H9 (cell line): ENCODE data around the gene OLFM1. TPM values are rescaled to one million over a fixed set of nuclear protein-coding genes. Genes with fewer than 3 reads are reported as not detected.
A peak's percentile ranks its signal among the peaks of the same experiment; 100 is the strongest.

Experiments
- DNase-seq: peaks from one replicate; pipeline ENCODE4 v3.0.0-alpha.2; 2017
- H2AFZ ChIP-seq: one replicate; pipeline ENCODE4 v1.6.1; 2013; ENCODE audit warnings: mild to moderate bottlenecking, low read length, control low read depth, moderate library complexity
- H2AK5ac ChIP-seq: 2 replicates; pipeline ENCODE4 v1.6.1; 2013; ENCODE audit warnings: low read length, control low read depth, mixed read lengths; ENCODE audit not compliant: insufficient read length
- H2BK120ac ChIP-seq: one replicate; pipeline ENCODE4 v1.6.1; 2013; ENCODE audit warnings: low read depth, mild to moderate bottlenecking, low read length, control low read depth, inconsistent platforms; ENCODE audit not compliant: poor library complexity, severe bottlenecking
- H2BK12ac ChIP-seq: 2 replicates; pipeline ENCODE4 v1.6.1; 2013; ENCODE audit warnings: low read length, control low read depth, mixed read lengths, low read depth; ENCODE audit not compliant: insufficient read length
- H2BK15ac ChIP-seq: 2 replicates; pipeline ENCODE4 v1.6.1; 2013; ENCODE audit warnings: low read depth, low read length, control low read depth
- H2BK20ac ChIP-seq: one replicate; pipeline ENCODE4 v1.6.1; 2013; ENCODE audit warnings: low read depth, mild to moderate bottlenecking, low read length, control low read depth, inconsistent platforms; ENCODE audit not compliant: poor library complexity, severe bottlenecking
- H2BK5ac ChIP-seq: 2 replicates; pipeline ENCODE4 v1.6.1; 2013; ENCODE audit warnings: low read length, control low read depth, mixed read lengths; ENCODE audit not compliant: insufficient read length
- H3K14ac ChIP-seq: 2 replicates; pipeline ENCODE4 v1.6.1; 2013; ENCODE audit warnings: low read length, control low read depth; ENCODE audit not compliant: insufficient read depth
- H3K18ac ChIP-seq: 2 replicates; pipeline ENCODE4 v1.6.1; 2013; ENCODE audit warnings: low read depth, mild to moderate bottlenecking, mixed read lengths, low read length, control low read depth; ENCODE audit not compliant: insufficient read length
- H3K23ac ChIP-seq: 2 replicates; pipeline ENCODE4 v1.6.1; 2013; ENCODE audit warnings: low read length, control low read depth, mixed read lengths, low read depth; ENCODE audit not compliant: insufficient read length
- H3K23me2 ChIP-seq: 2 replicates; pipeline ENCODE4 v1.6.1; 2013; ENCODE audit warnings: low read depth, mild to moderate bottlenecking, mixed read lengths, low read length, control low read depth; ENCODE audit not compliant: insufficient read length, poor library complexity, severe bottlenecking
- H3K27ac ChIP-seq: 2 replicates; pipeline ENCODE4 v1.5.1; 2013; ENCODE audit warnings: low read length, control low read depth, mixed read lengths, low read depth; ENCODE audit not compliant: insufficient read length
- H3K27me3 ChIP-seq: 2 replicates; pipeline ENCODE4 v1.6.1; 2013; ENCODE audit warnings: low read length, control low read depth, inconsistent platforms; ENCODE audit not compliant: insufficient read depth
- H3K4ac ChIP-seq: 2 replicates; pipeline ENCODE4 v1.6.1; 2013; ENCODE audit warnings: low read depth, mild to moderate bottlenecking, control low read depth, inconsistent platforms, low read length, moderate library complexity
- H3K4me1 ChIP-seq: 2 replicates; pipeline ENCODE4 v1.6.1; 2013; ENCODE audit warnings: low read length, control low read depth, inconsistent platforms; ENCODE audit not compliant: insufficient read depth
- H3K4me2 ChIP-seq: 2 replicates; pipeline ENCODE4 v1.6.1; 2013; ENCODE audit warnings: low read length, control low read depth, mixed read lengths; ENCODE audit not compliant: insufficient read length, insufficient read depth
- H3K56ac ChIP-seq: 2 replicates; pipeline ENCODE4 v1.6.1; 2013; ENCODE audit warnings: low read depth, mild to moderate bottlenecking, mixed read lengths, low read length, control low read depth; ENCODE audit not compliant: insufficient read length
- H3K79me1 ChIP-seq: 2 replicates; pipeline ENCODE4 v1.6.1; 2013; ENCODE audit warnings: low read depth, mild to moderate bottlenecking, moderate library complexity, low read length, control low read depth, inconsistent platforms; ENCODE audit not compliant: insufficient read depth, poor library complexity, severe bottlenecking
- H3K79me2 ChIP-seq: 2 replicates; pipeline ENCODE4 v1.6.1; 2013; ENCODE audit warnings: low read length, control low read depth, inconsistent platforms; ENCODE audit not compliant: insufficient read depth
- H3K9ac ChIP-seq: 2 replicates; pipeline ENCODE4 v1.6.1; 2013; ENCODE audit warnings: low read length, control low read depth, mixed read lengths; ENCODE audit not compliant: insufficient read length; ENCODE audit errors: extremely low read depth
- H3K9me3 ChIP-seq: one replicate; pipeline ENCODE4 v1.6.1; 2013; ENCODE audit warnings: low read depth, low read length, inconsistent platforms; ENCODE audit not compliant: control insufficient read depth
- H3T11ph ChIP-seq: one replicate; pipeline ENCODE4 v1.6.1; 2013; ENCODE audit warnings: mild to moderate bottlenecking, low read length, control low read depth, inconsistent platforms
- H4K20me1 ChIP-seq: one replicate; pipeline ENCODE4 v1.6.1; 2013; ENCODE audit not compliant: control insufficient read depth, insufficient read length, insufficient read depth
- H4K5ac ChIP-seq: 2 replicates; pipeline ENCODE4 v1.6.1; 2013; ENCODE audit warnings: low read depth, mild to moderate bottlenecking, mixed read lengths, low read length, control low read depth; ENCODE audit not compliant: insufficient read length
- H4K8ac ChIP-seq: replicated peaks from 2 replicates; pipeline ENCODE4 v1.6.1; 2013; ENCODE audit warnings: low read length, control low read depth, mixed read lengths, low read depth; ENCODE audit not compliant: insufficient read length
- H4K91ac ChIP-seq: 2 replicates; pipeline ENCODE4 v1.6.1; 2013; ENCODE audit warnings: low read depth, mild to moderate bottlenecking, moderate library complexity, mixed read lengths, low read length, control low read depth; ENCODE audit not compliant: insufficient read length
- H3K27ac Mint-ChIP-seq, 3 experiments: 2 replicates in 2 of 3; 3 replicates in 1 of 3; pipeline ENCODE4 v1.8.0; 2020 to 2021; ENCODE audit warnings: mixed read lengths in 3 of 3, mild to moderate bottlenecking in 1 of 3, moderate library complexity in 1 of 3
- H3K27me3 Mint-ChIP-seq: 2 replicates; pipeline ENCODE4 v1.8.0; 2021; ENCODE audit warnings: low read depth, mild to moderate bottlenecking, moderate library complexity, mixed read lengths
- H3K36me3 Mint-ChIP-seq, 3 experiments: 2 replicates in 2 of 3; 3 replicates in 1 of 3; pipeline ENCODE4 v1.8.0; 2020 to 2021; ENCODE audit warnings: low read depth in 3 of 3, mixed read lengths in 3 of 3; ENCODE audit not compliant: insufficient read depth in 1 of 3
- H3K4me1 Mint-ChIP-seq, 2 experiments: 2 replicates each; pipeline ENCODE4 v1.8.0; 2020; ENCODE audit warnings: mixed read lengths in 2 of 2
- H3K4me3 Mint-ChIP-seq, 2 experiments: 2 replicates in 1 of 2; 3 replicates in 1 of 2; pipeline ENCODE4 v1.8.0; 2020 to 2021; ENCODE audit warnings: mild to moderate bottlenecking in 2 of 2, mixed read lengths in 2 of 2, moderate library complexity in 1 of 2
- H3K9me3 Mint-ChIP-seq, 2 experiments: 2 replicates in 1 of 2; 3 replicates in 1 of 2; pipeline ENCODE4 v1.8.0; 2020; ENCODE audit warnings: mild to moderate bottlenecking in 2 of 2, mixed read lengths in 2 of 2, moderate library complexity in 1 of 2
- CTCF ChIP-seq: fragments of 200-600 bp; sonication (generic); conservative IDR thresholded peaks from 3 replicates; pipeline ENCODE4 v1.8.0; 2021; ENCODE audit warnings: antibody characterized with exemption, mild to moderate bottlenecking
- WGBS: extraction: QIAGEN DNeasy Blood & Tissue Kit; methylation state at CpG from one replicate; pipeline ENCODE4 v1.1.7; 2013; ENCODE audit warnings: missing lambda C conversion rate, low lambda C conversion rate, mixed read lengths; ENCODE audit not compliant: insufficient read length; ENCODE audit errors: extremely low coverage; 5-methylcytosine and 5-hydroxymethylcytosine counted together
- total RNA-seq: library from RNA; stranded (reverse); gene quantifications from 2 replicates; pipeline ENCODE4 v1.2.1, GENCODE V29; 2021

Gene OLFM1
- total RNA-seq, 1 experiment from 2014 or later: 34.1 TPM

DNA sequence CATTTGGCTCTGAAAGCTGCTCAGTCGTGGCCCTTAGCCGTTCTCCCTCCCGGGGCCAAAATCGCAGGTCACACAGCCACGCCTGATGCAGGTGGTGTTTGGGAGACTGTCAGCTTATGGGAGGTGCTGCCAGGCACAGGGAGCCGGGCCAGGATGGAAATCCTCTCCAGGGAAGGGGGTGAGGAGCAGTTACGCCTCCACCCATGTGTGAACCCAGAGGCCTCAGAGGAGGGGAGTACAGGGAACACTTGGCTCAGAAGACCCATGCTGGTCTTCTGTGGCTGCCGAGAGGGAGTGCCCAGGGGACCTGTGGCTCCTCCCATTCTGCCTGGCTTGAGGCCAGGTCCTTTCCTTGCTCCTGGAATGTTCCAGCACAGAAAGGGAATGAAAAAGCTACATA, 3.6 kb upstream of the OLFM1 start:
- Mint-ChIP-seq H3K4me3 (no peak overlapping the region), H3K27me3 (peaks cover 44% of the 10 kb centered on the region), H3K36me3 (no peaks in the 10 kb centered on the region), H3K9me3 (no peaks in the 10 kb centered on the region), H3K27ac (no peak overlapping the region), H3K4me1 (peaks cover 15 to 21% of the 10 kb centered on the region in 2 experiments)
- H2BK20ac ChIP-seq: no peak overlapping the region
- no peak overlapping the region for H2AFZ ChIP-seq
- H3K14ac ChIP-seq: peak overlapping the region; percentile 38; the same call in 1 of the 2 replicates
- H4K8ac ChIP-seq: no peak overlapping the region
- no peak overlapping the region for H2BK12ac ChIP-seq
- H3K4me2 ChIP-seq: no peak overlapping the region
- no peak overlapping the region for H2AK5ac ChIP-seq
- H3K23me2 ChIP-seq: peaks cover 14% of the 10 kb centered on the region
- no peaks in the 10 kb centered on the region for H3K4me1 ChIP-seq
- H3K18ac ChIP-seq: no peak overlapping the region
- H3K27ac ChIP-seq: no peak overlapping the region
- no peaks in the 10 kb centered on the region for H4K20me1 ChIP-seq
- H3K56ac ChIP-seq: no peak overlapping the region
- no peak overlapping the region for H3T11ph ChIP-seq
- H3K27me3 ChIP-seq: no peaks in the 10 kb centered on the region
- H3K79me1 ChIP-seq: no peaks in the 10 kb centered on the region
- WGBS: no CpG with 5 or more reads among the region's 8 CpGs
- H3K9me3 ChIP-seq: no peaks in the 10 kb centered on the region
- DNase-seq: no peak
- no peak overlapping the region for H2BK120ac ChIP-seq
- no peaks in the 10 kb centered on the region for H3K79me2 ChIP-seq
- H3K4ac ChIP-seq: no peak overlapping the region
- H2BK5ac ChIP-seq: no peak overlapping the region
- H3K23ac ChIP-seq: no peak overlapping the region
- H4K91ac ChIP-seq: no peak overlapping the region
- H3K9ac ChIP-seq: no peak overlapping the region
- H4K5ac ChIP-seq: no peak overlapping the region
- no peak overlapping the region for H2BK15ac ChIP-seq
- TF ChIP-seq CTCF: no peak
